Mammary epithelial cell (primary cell): Measurements from ENCODE around the gene SAYSD1.

Experiments used
- EZH2 ChIP-seq: IDR thresholded peaks from 2 replicates; pipeline ENCODE4 v1.6.1; 2012; ENCODE audit warnings: low read length, inconsistent platforms, borderline replicate concordance
- TF ChIP-seq, protein P1 (sequence below), 2 donors: IDR thresholded peaks in 1 of 2; conservative IDR thresholded peaks in 1 of 2; 2 replicates each; pipeline ENCODE4 v1.5.1; 2011 to 2012; ENCODE audit warnings: inconsistent platforms in 2 of 2, low read length in 2 of 2, mild to moderate bottlenecking in 2 of 2, control low read depth in 1 of 2, low read depth in 1 of 2; ENCODE audit not compliant: insufficient read depth in 1 of 2; ENCODE audit errors: extremely low read depth in 1 of 2

DNA sequence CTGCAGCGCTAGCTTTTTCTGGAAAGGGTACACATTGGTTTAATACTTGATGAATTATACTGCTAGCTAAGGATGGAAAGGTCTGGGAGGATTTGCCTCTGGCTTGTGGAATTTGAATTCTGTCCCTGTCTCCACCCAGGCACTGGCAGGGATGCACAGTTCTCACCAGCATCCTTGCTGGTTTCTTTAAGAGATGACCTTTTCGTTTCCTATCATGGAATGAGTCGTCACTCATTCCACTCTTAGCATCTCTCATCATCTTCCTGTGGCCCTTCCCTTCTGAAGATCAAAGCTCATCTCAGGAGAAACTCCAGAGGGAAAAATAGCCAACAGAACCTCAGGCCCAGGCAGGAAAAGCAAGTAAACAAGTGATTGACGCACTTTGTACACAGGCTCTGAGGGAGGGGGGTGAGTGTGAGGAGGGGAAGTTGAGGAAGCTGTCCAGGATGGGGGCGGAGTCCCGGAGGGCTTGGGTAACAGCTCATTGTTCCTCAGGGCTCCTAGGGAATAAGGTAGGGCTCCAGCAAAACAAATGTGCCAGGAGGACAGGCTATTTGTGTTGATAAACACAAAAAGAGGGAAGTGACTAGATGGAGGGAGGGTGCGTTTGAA lies 25.7 kb upstream of the SAYSD1 start:
- TF ChIP-seq, protein P1, sequence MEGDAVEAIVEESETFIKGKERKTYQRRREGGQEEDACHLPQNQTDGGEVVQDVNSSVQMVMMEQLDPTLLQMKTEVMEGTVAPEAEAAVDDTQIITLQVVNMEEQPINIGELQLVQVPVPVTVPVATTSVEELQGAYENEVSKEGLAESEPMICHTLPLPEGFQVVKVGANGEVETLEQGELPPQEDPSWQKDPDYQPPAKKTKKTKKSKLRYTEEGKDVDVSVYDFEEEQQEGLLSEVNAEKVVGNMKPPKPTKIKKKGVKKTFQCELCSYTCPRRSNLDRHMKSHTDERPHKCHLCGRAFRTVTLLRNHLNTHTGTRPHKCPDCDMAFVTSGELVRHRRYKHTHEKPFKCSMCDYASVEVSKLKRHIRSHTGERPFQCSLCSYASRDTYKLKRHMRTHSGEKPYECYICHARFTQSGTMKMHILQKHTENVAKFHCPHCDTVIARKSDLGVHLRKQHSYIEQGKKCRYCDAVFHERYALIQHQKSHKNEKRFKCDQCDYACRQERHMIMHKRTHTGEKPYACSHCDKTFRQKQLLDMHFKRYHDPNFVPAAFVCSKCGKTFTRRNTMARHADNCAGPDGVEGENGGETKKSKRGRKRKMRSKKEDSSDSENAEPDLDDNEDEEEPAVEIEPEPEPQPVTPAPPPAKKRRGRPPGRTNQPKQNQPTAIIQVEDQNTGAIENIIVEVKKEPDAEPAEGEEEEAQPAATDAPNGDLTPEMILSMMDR (conservative IDR thresholded peaks at IDR 0.05 in 1 of 2, IDR thresholded peaks at IDR 0.05 in 1 of 2; ENCODE audit: extremely low read depth in 1 of 2, insufficient read depth in 1 of 2, low read depth in 1 of 2, low read length in 2 of 2) = no peak
- no peak for TF ChIP-seq EZH2
